Gastrocnemius medialis (tissue), 4 donors: Measurements from ENCODE around the gene PRELID1. TPM values are rescaled to one million over a fixed set of nuclear protein-coding genes. Genes with fewer than 3 reads are reported as not detected.

Experiments
- ATAC-seq, 2 donors: fragments of 150-250 bp; one replicate each; pipeline ENCODE4 v1.9.1; 2016
- DNase-seq, 2 donors: peaks; one replicate each; pipeline ENCODE4 v3.0.0-alpha.2; 2019
- H3K27ac ChIP-seq, 4 donors: fragments of 200-600 bp; sonication (generic); 1 replicate in 1 of 4; 2 replicates in 3 of 4; pipeline ENCODE4 v1.5.1; 2016 to 2018; ENCODE audit warnings: mild to moderate bottlenecking in 2 of 4, moderate library complexity in 1 of 4
- H3K27me3 ChIP-seq, 3 donors: fragments of 200-600 bp; sonication (generic) in 2 of 3; 1 replicate in 1 of 3; 2 replicates in 2 of 3; pipeline versions ENCODE4 v1.5.1 to v1.6.0; 2016 to 2019; ENCODE audit warnings: mild to moderate bottlenecking in 1 of 3, moderate library complexity in 1 of 3
- H3K36me3 ChIP-seq, 2 donors: fragments of 200-600 bp; sonication (generic) in 1 of 2; one replicate each; pipeline ENCODE4 v1.5.1; 2017 to 2018
- H3K4me1 ChIP-seq, 2 donors: fragments of 200-600 bp; sonication (generic) in 1 of 2; one replicate each; pipeline ENCODE4 v1.5.1; 2016 to 2017; ENCODE audit warnings: mild to moderate bottlenecking in 2 of 2
- H3K4me3 ChIP-seq, 4 donors: fragments of 200-600 bp; sonication (generic) in 3 of 4; 1 replicate in 1 of 4; 2 replicates in 3 of 4; pipeline ENCODE4 v1.5.1; 2016 to 2019; ENCODE audit warnings: mild to moderate bottlenecking in 2 of 4
- H3K9me3 ChIP-seq, 3 donors: fragments of 200-600 bp; sonication (generic) in 2 of 3; 1 replicate in 1 of 3; 2 replicates in 2 of 3; pipeline ENCODE4 v1.5.1; 2016 to 2019
- CTCF ChIP-seq, 5 experiments: fragments of 450-650 bp in 3 of 5; fragments of 200-600 bp in 2 of 5; sonication (generic) in 2 of 5; IDR thresholded peaks in 4 of 5; conservative IDR thresholded peaks in 1 of 5; 1 replicate in 4 of 5; 2 replicates in 1 of 5; pipeline ENCODE4 v1.5.1; 2016 to 2019; ENCODE audit warnings: antibody characterized with exemption in 5 of 5, mild to moderate bottlenecking in 3 of 5, moderate library complexity in 3 of 5
- POLR2A ChIP-seq, 2 donors: fragments of 450-650 bp; IDR thresholded peaks; one replicate each; pipeline ENCODE4 v1.6.1; 2017; ENCODE audit warnings: antibody characterized with exemption in 2 of 2, mild to moderate bottlenecking in 2 of 2, moderate library complexity in 2 of 2
- in situ Hi-C, 4 donors: fragments of 200-750 bp; cut with MboI; loops; one replicate each; pipeline versions ENCODE4 v1.15.0 to v1.8.0; 2017; ENCODE audit warnings: low sequenced_read_pairs in 4 of 4
- intact Hi-C: fragments of 100-400 bp; cut with DNase I; formaldehyde crosslinking; loops from one replicate; pipeline ENCODE4 v1.15.1; 2023; ENCODE audit warnings: low total_unique reads
- total RNA-seq, 4 donors: library from RNA; depleted of rRNA; stranded (reverse); fragments of >200 nt; gene quantifications; one replicate each; pipeline versions ENCODE4 v1.1.0 to v1.2.3, GENCODE V29; 2016

Gene PRELID1
- total RNA-seq, 4 donors from 2014 or later: 13.4 to 45.8 (median 28.2) TPM

GRCh38 chr5:177355162-177355867 lies 51.7 kb downstream of the PRELID1 start:
- Histone ChIP-seq H3K36me3 (no peaks in the 10 kb centered on the region), H3K4me3 (no peak overlapping the region), H3K9me3 (no peaks in the 10 kb centered on the region), H3K27ac (no peak overlapping the region), H3K4me1 (peaks cover 18 to 22% of the 10 kb centered on the region in 2 donors), H3K27me3 (no peaks in the 10 kb centered on the region)
- DNase-seq (no peak), ATAC-seq (no peak)
- TF ChIP-seq CTCF (IDR thresholded peaks at IDR 0.05 in 4 of 5, conservative IDR thresholded peaks at IDR 0.05 in 1 of 5): no peak
- no peak for TF ChIP-seq POLR2A (IDR thresholded peaks at IDR 0.05)
- intact Hi-C loops (no loop called here), in situ Hi-C loops (no loop called here)

GRCh38 chr5:177355868-177356168 lies 52.2 kb downstream of the PRELID1 start:
- intact Hi-C loops: no loop called here
- TF ChIP-seq POLR2A (IDR thresholded peaks at IDR 0.05): no peak
- no peak for TF ChIP-seq CTCF (IDR thresholded peaks at IDR 0.05 in 4 of 5, conservative IDR thresholded peaks at IDR 0.05 in 1 of 5)
- Histone ChIP-seq H3K36me3 (no peaks in the 10 kb centered on the region), H3K27me3 (no peaks in the 10 kb centered on the region), H3K4me1 (peaks cover 13 to 17% of the 10 kb centered on the region in 2 donors), H3K4me3 (no peak overlapping the region), H3K9me3 (no peaks in the 10 kb centered on the region), H3K27ac (no peak overlapping the region)
- in situ Hi-C loops: no loop called here
- ATAC-seq (no peak), DNase-seq (no peak)

Other genes with a start within 250 kb of the PRELID1 start
- gene FGFR4, start 216.9 kb upstream of the PRELID1 start, total RNA-seq: 1 to 10 TPM in 3 of 4 donors, under 1 TPM in 1; 0.56 to 5.0 (median 2.5) TPM
- 10 to 100 TPM; 25.4 to 32.7 (median 29.0) TPM for gene NSD1, start 170.0 kb upstream of the PRELID1 start, total RNA-seq
- gene RAB24, start 80 bp upstream of the PRELID1 start, total RNA-seq: 10 to 100 TPM; 11.4 to 22.8 (median 14.5) TPM
- gene MXD3, start 8.1 kb downstream of the PRELID1 start, total RNA-seq: 1 to 10 TPM in 3 of 4 donors, under 1 TPM in 1; 0.90 to 7.8 (median 3.5) TPM
- 100 to 1,000 TPM in 1 of 4 donors, 10 to 100 TPM in 3; 70.2 to 109 (median 86.6) TPM for gene LMAN2, start 47.9 kb downstream of the PRELID1 start, total RNA-seq
- 10 to 100 TPM in 1 of 4 donors, 1 to 10 TPM in 3; 1.6 to 25.9 (median 5.0) TPM for gene RGS14, start 54.1 kb downstream of the PRELID1 start, total RNA-seq
- not detected for gene SLC34A1, start 80.6 kb downstream of the PRELID1 start, total RNA-seq
- not detected for gene PFN3, start 96.9 kb downstream of the PRELID1 start, total RNA-seq
- 1 to 10 TPM in 1 of 4 donors, under 1 TPM in 2, not detected in 1; 0.36 to 1.2 (median 0.95) TPM for gene F12, start 105.8 kb downstream of the PRELID1 start, total RNA-seq
- gene GRK6, start 122.9 kb downstream of the PRELID1 start, total RNA-seq: 10 to 100 TPM; 12.7 to 40.5 (median 32.2) TPM
- 1 to 10 TPM in 2 of 4 donors, under 1 TPM in 1, not detected in 1; 0.63 to 2.0 (median 1.4) TPM for gene PRR7, start 143.0 kb downstream of the PRELID1 start, total RNA-seq
- gene DBN1, start 169.8 kb downstream of the PRELID1 start, total RNA-seq: 10 to 100 TPM; 16.3 to 27.5 (median 23.2) TPM
- gene PDLIM7, start 193.8 kb downstream of the PRELID1 start, total RNA-seq: 100 to 1,000 TPM; 132 to 244 (median 220) TPM
- gene DOK3, start 206.0 kb downstream of the PRELID1 start, total RNA-seq: 1 to 10 TPM; 2.1 to 5.1 (median 2.9) TPM
- 100 to 1,000 TPM in 1 of 4 donors, 10 to 100 TPM in 3; 47.1 to 105 (median 62.3) TPM for gene DDX41, start 213.2 kb downstream of the PRELID1 start, total RNA-seq